ENCODE data around the gene DACT2. TPM values are rescaled to one million over a fixed set of nuclear protein-coding genes. Genes with fewer than 3 reads are reported as not detected.

Gene DACT2
- total and polyA plus RNA-seq, 2 of the 8 experiments (the other 6 are each of a cell fraction or from before 2014, with no cell fraction given) = 2.9 to 3.1 TPM

DNA sequence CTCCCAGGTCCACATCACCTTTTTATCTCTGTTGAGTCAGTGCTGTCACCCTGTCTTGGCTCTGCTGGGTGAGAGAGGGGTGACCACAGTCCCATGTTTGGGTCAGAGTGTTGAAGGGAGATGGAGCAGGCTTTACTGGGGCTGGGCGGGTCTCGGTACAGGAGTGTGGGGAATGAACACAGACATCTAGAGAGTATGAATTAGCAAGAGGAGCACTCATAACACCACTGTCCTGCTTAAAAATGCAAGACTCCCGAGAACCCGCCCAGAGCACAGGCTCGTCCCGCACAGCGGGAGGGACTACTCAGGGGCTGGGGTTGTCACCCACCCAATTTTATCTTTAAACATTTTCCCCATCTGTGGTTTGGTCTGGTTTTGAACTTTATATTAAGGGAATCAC is 27.5 kb upstream of the DACT2 start (continued):
- TF ChIP-seq, protein P1, sequence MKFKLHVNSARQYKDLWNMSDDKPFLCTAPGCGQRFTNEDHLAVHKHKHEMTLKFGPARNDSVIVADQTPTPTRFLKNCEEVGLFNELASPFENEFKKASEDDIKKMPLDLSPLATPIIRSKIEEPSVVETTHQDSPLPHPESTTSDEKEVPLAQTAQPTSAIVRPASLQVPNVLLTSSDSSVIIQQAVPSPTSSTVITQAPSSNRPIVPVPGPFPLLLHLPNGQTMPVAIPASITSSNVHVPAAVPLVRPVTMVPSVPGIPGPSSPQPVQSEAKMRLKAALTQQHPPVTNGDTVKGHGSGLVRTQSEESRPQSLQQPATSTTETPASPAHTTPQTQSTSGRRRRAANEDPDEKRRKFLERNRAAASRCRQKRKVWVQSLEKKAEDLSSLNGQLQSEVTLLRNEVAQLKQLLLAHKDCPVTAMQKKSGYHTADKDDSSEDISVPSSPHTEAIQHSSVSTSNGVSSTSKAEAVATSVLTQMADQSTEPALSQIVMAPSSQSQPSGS (IDR thresholded peaks at IDR 0.05; ENCODE audit: low read length) = no peak
- no peak for TF ChIP-seq SP1 (IDR thresholded peaks at IDR 0.05; ENCODE audit: low read depth, low read length)
- no peak for TF ChIP-seq NRF1 (IDR thresholded peaks at IDR 0.05; ENCODE audit: low read depth, low read length)
